B cell (primary cell): ENCODE data around the gene NPR1.

Source experiments
- CTCF ChIP-seq: fragments of 200-600 bp; IDR thresholded peaks from one replicate; pipeline ENCODE4 v1.8.0; 2022; ENCODE audit warnings: antibody characterized with exemption, mild to moderate bottlenecking
- EZH2 ChIP-seq: IDR thresholded peaks from 2 replicates; pipeline ENCODE4 v1.6.1; 2012; ENCODE audit warnings: borderline replicate concordance, low read depth, mild to moderate bottlenecking, moderate library complexity, low read length; ENCODE audit not compliant: insufficient read depth, poor library complexity, severe bottlenecking

- TF ChIP-seq EZH2 (no peak), CTCF (no peak)
These were observed 42.2 kb upstream of the NPR1 start for GRCh38 chr1:153636312-153636711.
